NT2/D1 (cell line): ENCODE data around the gene KCNT1.

Source experiments
- SUZ12 ChIP-seq: IDR thresholded peaks from 2 replicates; pipeline ENCODE4 v1.6.1; 2011; ENCODE audit not compliant: insufficient read length, insufficient read depth; ENCODE audit errors: extremely low read depth
- YY1 ChIP-seq: IDR thresholded peaks from 2 replicates; pipeline ENCODE4 v1.6.1; 2011; ENCODE audit not compliant: insufficient read length, insufficient read depth
- ZNF274 ChIP-seq: IDR thresholded peaks from 2 replicates; pipeline ENCODE4 v1.6.1; 2011; ENCODE audit warnings: mild to moderate bottlenecking, low read depth, low read length

GRCh38 chr9:135819905-135820304, 117.9 kb downstream of the KCNT1 start:
- TF ChIP-seq ZNF274, result no peak
- no peak for TF ChIP-seq YY1
- TF ChIP-seq SUZ12, result no peak
